IMR-90 (cell line): ENCODE measurements around the gene POLR1G. TPM values are rescaled to one million over a fixed set of nuclear protein-coding genes. Genes with fewer than 3 reads are reported as not detected.
"Not testable (repeated sequence)": the region's sequence is repeated elsewhere in the genome, so short reads cannot be mapped to it uniquely, and the experiment has no call there.

Source experiments
- ATAC-seq: fragments of 200-7000 bp; cut with Tn5 transposase; 2 replicates; pipeline ENCODE4 v1.9.1; 2020; ENCODE audit warnings: low read depth, mild to moderate bottlenecking, moderate library complexity
- BruUV-seq: library from RNA; stranded (reverse); fragments of 400-500 nt; replicated peaks from 2 replicates; lab custom pipeline; 2021; lab: Mats Ljungman, UMichigan
- CTCF ChIA-PET: fragments of 300-600 bp; formaldehyde crosslinking; extraction: SDS; loops from one replicate; lab custom pipeline; 2021; ENCODE audit warnings: antibody characterized with exemption; lab: Yijun Ruan, JAX
- POLR2A ChIA-PET: fragments of 300-600 bp; sonication (Branson Sonifier 250); formaldehyde crosslinking; loops from one replicate; lab custom pipeline; 2022; ENCODE audit warnings: antibody characterized with exemption; ENCODE audit not compliant: unreplicated experiment; lab: Charles Lee
- DNase-seq: peaks from one replicate; pipeline ENCODE4 v3.0.0; 2013
- H2AFZ ChIP-seq: replicated peaks from 2 replicates; pipeline ENCODE3; 2013; ENCODE audit warnings: low read length, mild to moderate bottlenecking; ENCODE audit not compliant: poor library complexity
- H2AK5ac ChIP-seq: 2 replicates; pipeline ENCODE4 v1.6.1; 2013; ENCODE audit warnings: low read depth, low read length, inconsistent platforms
- H2AK9ac ChIP-seq: replicated peaks from 2 replicates; pipeline ENCODE3; 2013; ENCODE audit warnings: mild to moderate bottlenecking, low read depth, low read length, moderate library complexity; ENCODE audit not compliant: poor library complexity
- H2BK120ac ChIP-seq: 2 replicates; pipeline ENCODE4 v1.6.1; 2013; ENCODE audit warnings: low read depth, low read length, inconsistent platforms
- H2BK15ac ChIP-seq: 3 replicates; pipeline ENCODE4 v1.6.1; 2013; ENCODE audit warnings: low read depth, low read length, inconsistent platforms
- H2BK20ac ChIP-seq: 2 replicates; pipeline ENCODE4 v1.6.1; 2013; ENCODE audit warnings: low read depth, mild to moderate bottlenecking, inconsistent platforms, low read length, moderate library complexity
- H2BK5ac ChIP-seq: 2 replicates; pipeline ENCODE4 v1.6.1; 2013; ENCODE audit warnings: mild to moderate bottlenecking, low read depth, low read length, inconsistent platforms; ENCODE audit not compliant: poor library complexity, severe bottlenecking
- H3K14ac ChIP-seq: replicated peaks from 2 replicates; pipeline ENCODE4 v1.6.1; 2013; ENCODE audit warnings: low read depth, low read length, inconsistent platforms
- H3K18ac ChIP-seq: 2 replicates; pipeline ENCODE4 v1.6.1; 2013; ENCODE audit warnings: low read depth, low read length, control low read depth
- H3K23ac ChIP-seq: 2 replicates; pipeline ENCODE4 v1.6.1; 2013; ENCODE audit warnings: low read depth, low read length, inconsistent platforms
- H3K27ac ChIP-seq: 2 replicates; pipeline ENCODE4 v1.5.1; 2013; ENCODE audit warnings: mild to moderate bottlenecking, control low read depth, low read length; ENCODE audit not compliant: insufficient read depth
- H3K27me3 ChIP-seq: 2 replicates; pipeline ENCODE4 v1.6.1; 2013; ENCODE audit warnings: low read length; ENCODE audit not compliant: control insufficient read depth, insufficient read depth
- H3K36me3 ChIP-seq: 2 replicates; pipeline ENCODE4 v1.6.1; 2013; ENCODE audit warnings: low read length, mixed read lengths; ENCODE audit not compliant: control insufficient read depth, insufficient read depth
- H3K4ac ChIP-seq: 2 replicates; pipeline ENCODE4 v1.6.1; 2013; ENCODE audit warnings: low read depth, low read length, inconsistent platforms
- H3K4me1 ChIP-seq: 2 replicates; pipeline ENCODE4 v1.6.1; 2013; ENCODE audit warnings: low read length, mixed read lengths; ENCODE audit not compliant: control insufficient read depth, insufficient read depth
- H3K4me2 ChIP-seq: 2 replicates; pipeline ENCODE4 v1.6.1; 2013; ENCODE audit warnings: low read depth, mild to moderate bottlenecking, control low read depth, low read length, moderate library complexity
- H3K4me3 ChIP-seq: 2 replicates; pipeline ENCODE4 v1.5.1; 2013; ENCODE audit warnings: low read depth, mild to moderate bottlenecking, control low read depth, low read length, moderate library complexity; ENCODE audit not compliant: insufficient read depth
- H3K56ac ChIP-seq: 2 replicates; pipeline ENCODE4 v1.6.1; 2013; ENCODE audit warnings: low read length, inconsistent platforms; ENCODE audit not compliant: insufficient read depth; ENCODE audit errors: extremely low read depth
- H3K79me1 ChIP-seq, 2 experiments: 2 replicates each; pipeline ENCODE4 v1.6.1; 2013; ENCODE audit warnings: low read length in 2 of 2, inconsistent platforms in 1 of 2, low read depth in 1 of 2
- H3K9ac ChIP-seq: 2 replicates; pipeline ENCODE4 v1.6.1; 2013; ENCODE audit warnings: low read depth, low read length, control low read depth
- H3K9me1 ChIP-seq: 2 replicates; pipeline ENCODE4 v1.6.1; 2013; ENCODE audit warnings: low read length, inconsistent platforms; ENCODE audit not compliant: insufficient read depth
- H3K9me3 ChIP-seq: 2 replicates; pipeline ENCODE4 v1.6.1; 2013; ENCODE audit warnings: low read length; ENCODE audit not compliant: control insufficient read depth, insufficient read depth
- H4K20me1 ChIP-seq: 2 replicates; pipeline ENCODE4 v1.6.1; 2013; ENCODE audit warnings: low read length, inconsistent platforms; ENCODE audit not compliant: insufficient read depth
- H4K5ac ChIP-seq: 2 replicates; pipeline ENCODE4 v1.6.1; 2013; ENCODE audit warnings: mild to moderate bottlenecking, low read depth, low read length, control low read depth
- H4K8ac ChIP-seq, 2 experiments: 2 replicates each; pipeline ENCODE4 v1.6.1; 2013; ENCODE audit warnings: low read depth in 2 of 2, low read length in 2 of 2, control low read depth in 1 of 2, inconsistent platforms in 1 of 2
- H4K91ac ChIP-seq: 2 replicates; pipeline ENCODE4 v1.6.1; 2013; ENCODE audit warnings: low read depth, low read length, inconsistent platforms; ENCODE audit not compliant: insufficient read depth
- CTCF ChIP-seq: conservative IDR thresholded peaks from 2 replicates; pipeline ENCODE4 v1.5.1; 2012; ENCODE audit warnings: mild to moderate bottlenecking, low read depth, low read length, improper control_type of control experiment
- FOS ChIP-seq: fragments of 150-350 bp; IDR thresholded peaks from 2 replicates; pipeline ENCODE4 v1.6.1; 2016; ENCODE audit warnings: low read depth, low read length
- MAFK ChIP-seq: IDR thresholded peaks from 2 replicates; pipeline ENCODE4 v1.6.1; 2012; ENCODE audit warnings: low read depth, low read length, improper control_type of control experiment
- MAZ ChIP-seq: IDR thresholded peaks from 2 replicates; pipeline ENCODE4 v1.6.1; 2012; ENCODE audit warnings: low read depth, mild to moderate bottlenecking, low read length, improper control_type of control experiment, moderate library complexity, borderline replicate concordance
- NFE2L2 ChIP-seq: fragments of 150-350 bp; IDR thresholded peaks from 2 replicates; pipeline ENCODE4 v1.6.1; 2016; ENCODE audit warnings: low read depth, mild to moderate bottlenecking, low read length
- WGBS, 2 experiments: methylation state at CpG; one replicate each; pipeline versions ENCODE4 v1.1.5 to v1.1.7; 2013; ENCODE audit warnings: missing lambda C conversion rate in 2 of 2; ENCODE audit not compliant: insufficient read length in 1 of 2; ENCODE audit errors: extremely low coverage in 2 of 2; 5-methylcytosine and 5-hydroxymethylcytosine counted together
- dilution Hi-C: fragments of 300-500 bp; cut with HindIII; formaldehyde crosslinking; loops from one replicate; pipeline ENCODE4 v1.14.3; 2018; ENCODE audit warnings: low sequenced_read_pairs; ENCODE audit not compliant: unreplicated experiment
- in situ Hi-C: fragments of 300-500 bp; cut with MboI; formaldehyde crosslinking; loops from 3 replicates; pipeline ENCODE4 v1.14.3; 2019; ENCODE audit warnings: low sequenced_read_pairs, inconsistent platforms, mixed read lengths
- intact Hi-C: fragments of 100-400 bp; cut with micrococcal nuclease; formaldehyde crosslinking; loops from 2 replicates; pipeline ENCODE4 v1.10.0; 2022
- polyA plus RNA-seq, 3 experiments: library from polyadenylated mRNA; depleted of rRNA; stranded (reverse); fragments of >200 nt; gene quantifications; 2 replicates each; pipeline ENCODE4 v1.2.3, GENCODE V29; 2012; ENCODE audit warnings: low replicate concordance in 1 of 3
- total RNA-seq: library from RNA; depleted of rRNA; stranded (reverse); fragments of >200 nt; gene quantifications from 2 replicates; pipeline ENCODE4 v1.2.3, GENCODE V29; 2012

Gene POLR1G
- total and polyA plus RNA-seq, 2 of the 4 experiments (the other 2 are of a cell fraction), result 8.0 to 12.5 TPM

DNA sequence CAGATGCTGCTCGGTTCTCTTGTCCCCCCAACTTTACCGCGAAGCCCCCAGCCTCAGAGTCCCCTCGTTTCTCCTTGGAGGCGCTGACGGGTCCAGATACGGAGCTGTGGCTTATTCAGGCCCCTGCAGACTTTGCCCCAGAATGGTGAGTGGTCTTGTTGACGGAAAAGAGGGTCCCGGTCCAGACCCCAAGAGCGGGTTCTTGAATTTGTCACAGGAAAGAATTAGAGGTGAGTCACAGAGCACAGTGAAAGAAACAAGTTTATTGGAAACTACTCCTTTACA is 589 bp downstream of the POLR1G start (continued):
- TF ChIP-seq CTCF, result no peak
- no peak for TF ChIP-seq MAZ
- TF ChIP-seq NFE2L2, result no peak
- TF ChIP-seq FOS, result no peak
- TF ChIP-seq MAFK, result no peak

- H3K14ac ChIP-seq, H2AFZ ChIP-seq, H3K4me3 ChIP-seq, dilution Hi-C loops, H3K4me2 ChIP-seq, H2BK20ac ChIP-seq, H3K9ac ChIP-seq, H3K27ac ChIP-seq, H2BK15ac ChIP-seq, H3K36me3 ChIP-seq, H2AK9ac ChIP-seq, H3K9me1 ChIP-seq, ATAC-seq, H3K4me1 ChIP-seq, POLR2A ChIA-PET, DNase-seq, H2BK5ac ChIP-seq, H3K4ac ChIP-seq, H3K9me3 ChIP-seq, in situ Hi-C loops, H3K27me3 ChIP-seq, H4K8ac ChIP-seq, CTCF ChIA-PET, H4K91ac ChIP-seq, H2AK5ac ChIP-seq, H3K18ac ChIP-seq, intact Hi-C loops, H2BK120ac ChIP-seq, H4K5ac ChIP-seq, H4K20me1 ChIP-seq, H3K23ac ChIP-seq, H3K56ac ChIP-seq: not testable (repeated sequence)
- peaks cover 10 to 54% of the 10 kb centered on the region in 2 experiments; a peak in 3 of 4 replicates for H3K79me1 ChIP-seq
- 100% methylated on average over 1 of the region's 5 CpGs; no CpG with 5 or more reads in 1 of the 2 experiments for WGBS, 2 experiments
- TSS peak; percentile 62 for BruUV-seq
Measured at GRCh38 chr19:45407585-45407984, 1.1 kb downstream of the POLR1G start.
